NCI-H128 (cell line): Measurements from ENCODE around the gene LCK.
A peak's percentile ranks its signal among the peaks of the same experiment; 100 is the strongest.

ENCODE experiments used
- DNase-seq: peaks from one replicate; lab custom pipeline; 2025; ENCODE audit not compliant: unreplicated experiment; lab: John Stamatoyannopoulos, UW

The LCK gene

DNA sequence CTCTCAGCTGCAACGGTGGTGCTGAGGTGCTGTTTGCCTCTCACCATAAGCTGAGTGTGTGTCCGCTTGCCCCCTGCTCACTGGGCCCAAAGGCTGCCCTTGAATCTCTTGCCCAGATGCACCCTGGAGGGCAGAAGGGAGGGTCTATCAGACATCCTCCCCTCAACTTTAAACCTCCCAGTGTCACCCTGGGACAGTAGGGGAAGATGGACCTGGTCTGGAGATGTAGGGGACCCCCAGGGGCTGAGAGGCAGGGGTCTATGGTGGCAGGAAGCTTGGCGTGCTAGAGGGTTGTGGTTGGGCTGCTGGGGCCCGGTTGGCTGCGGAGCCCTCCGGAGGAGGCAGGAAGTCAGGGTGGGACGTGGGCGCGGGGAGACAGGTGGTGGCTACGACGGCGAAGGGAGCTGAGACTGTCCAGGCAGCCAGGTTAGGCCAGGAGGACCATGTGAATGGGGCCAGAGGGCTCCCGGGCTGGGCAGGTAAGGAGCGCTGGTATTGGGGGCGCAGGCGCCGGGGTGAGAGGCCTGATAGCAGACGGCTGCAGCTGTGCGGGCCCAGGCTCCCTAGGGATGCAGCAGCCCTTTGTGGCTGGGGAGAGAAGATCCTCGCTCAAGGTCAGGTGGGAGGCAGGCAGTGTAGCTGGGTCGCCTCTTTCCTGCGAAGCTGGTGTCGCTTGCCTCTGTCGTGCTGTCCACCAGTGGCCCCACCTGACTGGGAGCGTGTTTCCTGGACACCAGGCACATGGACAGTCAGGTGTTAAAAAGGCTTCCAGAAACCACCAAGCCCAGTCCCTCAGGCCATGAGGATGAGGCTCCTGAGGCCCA is at the start of gene LCK:
Gene LCK (plus strand): TSS at position 373 of the 824 bp plus-strand sequence. CDS start 23,065 bp downstream, outside the sequence.
- no peak for DNase-seq

- DNase-seq: no peak
Observed at GRCh38 chr1:32204943-32205361, 46.1 kb upstream of the LCK start.

- peak; percentile 97 for DNase-seq
Observed at GRCh38 chr1:32205401-32206370, 45.4 kb upstream of the LCK start, which contains the start of gene IQCC. TSS of gene IQCC (plus strand) at chr1:32205671. CDS start at chr1:32205682, 11 bp downstream.

DNA sequence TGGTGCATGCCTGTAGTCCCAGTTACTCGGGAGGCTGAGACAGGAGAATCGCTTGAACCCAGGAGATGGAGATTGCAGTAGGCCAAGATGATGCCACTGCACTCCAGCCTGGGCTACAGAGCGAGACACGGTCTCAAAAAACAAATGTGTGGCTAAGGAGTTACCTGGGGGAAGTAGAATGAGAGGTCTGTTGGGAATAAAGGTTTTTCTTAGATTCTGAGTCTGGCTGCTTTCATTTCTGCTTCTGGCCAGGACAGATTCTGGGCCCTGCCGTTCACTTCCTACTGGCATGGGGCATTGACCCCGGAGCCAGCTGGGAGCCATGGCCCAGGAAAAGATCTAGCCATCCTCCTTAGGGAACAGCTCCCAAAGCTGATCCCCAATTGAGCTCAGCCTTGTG is 42.6 kb upstream of the LCK start:
- DNase-seq: no peak

DNA sequence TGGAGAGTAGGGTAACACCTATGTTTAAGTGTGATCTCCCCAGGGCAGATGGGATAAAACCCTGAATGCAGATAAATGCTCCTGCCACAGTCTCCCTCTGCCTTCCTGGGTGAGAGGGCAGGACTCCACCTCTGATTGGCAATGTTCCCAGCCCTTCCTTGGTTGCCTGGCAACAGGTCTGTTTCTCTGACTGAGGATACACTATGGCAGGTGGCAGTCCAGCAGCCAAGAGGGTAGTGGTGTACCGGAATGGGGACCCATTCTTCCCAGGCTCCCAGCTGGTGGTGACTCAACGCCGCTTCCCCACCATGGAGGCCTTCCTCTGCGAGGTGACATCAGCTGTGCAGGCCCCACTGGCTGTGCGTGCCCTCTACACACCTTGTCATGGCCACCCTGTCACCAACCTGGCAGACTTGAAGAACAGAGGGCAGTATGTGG is 42.2 kb upstream of the LCK start, which contains the start of gene DCDC2B:
Gene DCDC2B (plus strand): TSS at position 199 of the 438 bp plus-strand sequence. CDS start 5 bp downstream, at position 204.
- DNase-seq: peak; percentile 95

- DNase-seq: peak; percentile 59
Observed at GRCh38 chr1:32215629-32216480, 35.2 kb upstream of the LCK start.

GRCh38 chr1:32216566-32216965 is 34.5 kb upstream of the LCK start:
- DNase-seq: no peak

DNA sequence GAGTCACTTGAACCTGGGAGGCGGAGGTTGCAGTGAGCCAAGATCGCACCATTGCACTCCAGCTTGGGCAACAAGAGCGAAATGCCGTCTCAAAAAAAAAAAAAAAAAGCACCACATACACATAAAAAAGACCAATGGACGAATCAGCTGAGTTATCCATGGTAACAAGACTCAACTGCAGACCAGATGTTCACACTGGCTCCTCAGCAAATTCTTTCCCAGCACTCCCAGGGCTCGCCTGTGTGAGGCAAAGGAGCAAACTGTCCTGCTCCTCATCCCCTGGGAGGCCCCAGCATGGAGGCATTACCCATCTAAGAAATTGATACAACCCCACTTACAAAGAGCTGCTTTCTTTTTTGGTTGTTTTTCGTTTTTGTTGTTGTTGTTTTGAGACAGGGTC is 32.0 kb upstream of the LCK start:
- no peak for DNase-seq

- DNase-seq: no peak
Observed at GRCh38 chr1:32220746-32221580, 30.1 kb upstream of the LCK start.

DNA sequence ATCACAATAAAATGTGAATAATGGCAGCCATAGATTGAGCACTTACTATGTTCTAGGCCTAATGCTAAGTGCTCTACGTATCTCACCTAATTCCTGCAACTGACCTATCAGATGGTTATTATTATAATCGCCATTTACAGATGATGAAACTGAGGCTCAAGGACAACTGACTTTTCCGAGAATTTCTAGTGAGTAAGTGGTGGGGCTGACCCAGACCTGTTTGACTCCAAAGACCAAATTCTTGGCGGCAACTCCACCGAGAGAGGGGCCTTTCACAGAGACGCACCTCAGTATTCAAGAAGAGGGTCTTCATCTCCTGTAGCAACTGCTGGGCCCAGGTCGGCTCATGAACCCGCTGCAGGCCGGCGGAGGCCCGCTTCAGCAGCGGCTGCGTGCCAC is 29.5 kb upstream of the LCK start:
- DNase-seq: no peak

GRCh38 chr1:32221980-32222755 is 28.9 kb upstream of the LCK start, which contains the start of the genes EIF3I and TMEM234:
TSS of gene EIF3I (plus strand) at chr1:32222407. CDS start at chr1:32222442, 35 bp downstream.
TSS of gene TMEM234 (minus strand) at chr1:32222353. CDS start at chr1:32222322, 31 bp downstream.
- DNase-seq: peak; percentile 86

GRCh38 chr1:32223683-32224082 is 27.4 kb upstream of the LCK start:
- DNase-seq: no peak

- no peak for DNase-seq
Observed at GRCh38 chr1:32224285-32224684, 26.8 kb upstream of the LCK start.

DNA sequence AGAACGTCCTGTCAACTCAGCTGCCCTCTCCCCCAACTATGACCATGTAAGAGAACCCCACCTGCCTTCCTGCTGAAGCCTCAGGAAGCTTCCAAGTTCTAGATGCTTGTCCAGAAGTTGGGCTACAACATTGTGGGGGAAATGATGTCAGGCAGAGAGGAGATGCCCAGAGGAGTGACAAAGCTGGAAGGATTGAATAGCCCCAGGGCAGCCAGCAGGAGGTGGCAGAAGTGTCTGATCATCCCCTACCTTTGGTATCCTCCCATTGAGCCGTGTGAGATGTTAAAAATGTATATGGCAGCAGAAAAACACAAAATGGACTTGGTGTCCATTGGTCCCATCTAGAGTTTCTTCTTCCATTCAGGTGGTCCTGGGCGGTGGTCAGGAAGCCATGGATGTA is 22.3 kb upstream of the LCK start:
- no peak for DNase-seq

GRCh38 chr1:32231843-32232432 is 19.1 kb upstream of the LCK start:
- no peak for DNase-seq

- no peak for DNase-seq
Observed at GRCh38 chr1:32232558-32233304, 18.3 kb upstream of the LCK start.

- no peak for DNase-seq
Observed at GRCh38 chr1:32234792-32235191, 16.3 kb upstream of the LCK start.

DNA sequence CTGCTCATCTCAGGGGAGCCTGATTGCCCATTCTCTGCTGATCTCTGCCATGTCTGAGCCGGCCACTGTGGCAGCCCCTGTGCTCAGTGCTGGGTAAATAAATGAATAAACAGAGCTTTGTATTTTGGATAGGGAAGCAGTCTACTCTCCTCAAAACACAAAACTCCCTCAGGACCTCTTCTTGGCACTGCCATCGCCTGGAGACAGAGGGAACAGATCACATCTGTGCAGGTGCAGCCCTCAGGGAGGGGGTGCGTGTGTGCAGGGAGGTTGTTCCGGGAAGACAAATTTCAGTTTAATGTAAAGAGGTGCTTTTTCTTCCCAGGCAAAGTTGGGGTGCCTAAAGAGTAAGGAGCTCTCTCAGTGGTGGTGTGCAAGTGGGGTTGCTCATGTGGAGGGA is 11.7 kb upstream of the LCK start:
- DNase-seq: peak; percentile 28
